Left ventricle myocardium inferior (tissue), 1 donor: ENCODE data around the gene LRRC8A. TPM values are rescaled to one million over a fixed set of nuclear protein-coding genes. Genes with fewer than 3 reads are reported as not detected.

ENCODE experiments used
- DNase-seq: peaks from one replicate; pipeline ENCODE4 v3.0.0-alpha.2; 2020
- H3K27ac ChIP-seq: fragments of 200-600 bp; replicated peaks from 2 replicates; pipeline ENCODE4 v1.8.0; 2021
- H3K27me3 ChIP-seq: fragments of 200-600 bp; 2 replicates; pipeline ENCODE4 v1.8.0; 2021; ENCODE audit warnings: low read depth
- H3K36me3 ChIP-seq: fragments of 200-600 bp; 2 replicates; pipeline ENCODE4 v1.8.0; 2021
- H3K4me1 ChIP-seq: fragments of 200-600 bp; 2 replicates; pipeline ENCODE4 v1.8.0; 2021
- H3K4me3 ChIP-seq: fragments of 200-600 bp; 2 replicates; pipeline ENCODE4 v1.8.0; 2021; ENCODE audit warnings: mild to moderate bottlenecking, moderate library complexity
- H3K9me3 ChIP-seq: fragments of 200-600 bp; replicated peaks from 2 replicates; pipeline ENCODE4 v1.8.0; 2021
- intact Hi-C: fragments of 100-400 bp; cut with micrococcal nuclease; formaldehyde crosslinking; loops from one replicate; pipeline ENCODE4 v1.11.0; 2022
- total RNA-seq: library from RNA; stranded (reverse); fragmentation: NEBNext Ultra II Directional; extraction: Animal tissue kit (Norgen Biotek cat#: 25700); gene quantifications from one replicate; pipeline ENCODE4 v1.2.1, GENCODE V29; 2021
- TF ChIP-seq, protein P1 (sequence below): fragments of 200-600 bp; IDR thresholded peaks from 2 replicates; pipeline ENCODE4 v1.8.0; 2021; ENCODE audit warnings: antibody characterized with exemption, mild to moderate bottlenecking, borderline replicate concordance
- donor health status: DM: no; HTN: yes; CAD: no; lungs with severe emphysema.

LRRC8A gene
- total RNA-seq, 1 donor from 2014 or later: 19.8 TPM

DNA sequence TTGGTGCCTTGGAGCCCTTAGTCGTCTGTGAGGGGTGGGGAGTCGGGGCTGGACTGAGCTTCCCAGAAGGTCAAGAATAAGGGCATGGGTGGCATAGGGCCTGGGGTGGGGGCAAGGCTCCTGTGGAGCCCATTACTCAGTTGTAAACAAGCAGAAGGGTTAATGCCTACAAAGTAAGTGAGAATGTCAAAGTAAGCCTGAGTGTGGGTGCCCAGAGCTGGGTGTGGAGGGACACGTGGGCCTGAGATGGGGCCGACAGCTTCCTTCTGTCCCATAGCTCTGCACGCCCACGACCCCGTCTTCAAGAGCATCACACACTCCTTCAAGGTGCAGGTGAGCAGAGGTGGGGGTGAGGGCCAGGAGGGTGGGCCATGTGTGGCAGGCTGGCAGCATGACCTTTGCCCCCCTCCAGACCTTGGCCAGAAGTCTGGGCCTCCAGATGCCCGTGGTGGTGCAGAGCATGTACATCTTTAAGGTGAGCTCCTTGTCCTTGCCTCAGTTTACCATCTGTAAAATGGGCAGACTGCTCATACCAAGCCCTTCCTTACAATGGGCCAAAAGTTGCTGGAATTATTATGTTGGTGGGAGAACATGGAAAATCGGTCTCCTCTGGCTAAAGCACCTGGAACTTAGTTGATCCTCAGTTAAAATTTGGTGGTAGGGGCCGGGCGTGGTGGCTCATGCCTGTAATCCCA lies 54.4 kb downstream of the LRRC8A start:
- intact Hi-C loops: no loop called here
- no peak overlapping the region for H3K27ac ChIP-seq
- no peak overlapping the region for H3K4me3 ChIP-seq
- H3K27me3 ChIP-seq: no peaks in the 10 kb centered on the region
- no peaks in the 10 kb centered on the region for H3K9me3 ChIP-seq
- H3K36me3 ChIP-seq: peaks cover 14% of the 10 kb centered on the region
- peaks cover 14% of the 10 kb centered on the region for H3K4me1 ChIP-seq
- TF ChIP-seq, protein P1, sequence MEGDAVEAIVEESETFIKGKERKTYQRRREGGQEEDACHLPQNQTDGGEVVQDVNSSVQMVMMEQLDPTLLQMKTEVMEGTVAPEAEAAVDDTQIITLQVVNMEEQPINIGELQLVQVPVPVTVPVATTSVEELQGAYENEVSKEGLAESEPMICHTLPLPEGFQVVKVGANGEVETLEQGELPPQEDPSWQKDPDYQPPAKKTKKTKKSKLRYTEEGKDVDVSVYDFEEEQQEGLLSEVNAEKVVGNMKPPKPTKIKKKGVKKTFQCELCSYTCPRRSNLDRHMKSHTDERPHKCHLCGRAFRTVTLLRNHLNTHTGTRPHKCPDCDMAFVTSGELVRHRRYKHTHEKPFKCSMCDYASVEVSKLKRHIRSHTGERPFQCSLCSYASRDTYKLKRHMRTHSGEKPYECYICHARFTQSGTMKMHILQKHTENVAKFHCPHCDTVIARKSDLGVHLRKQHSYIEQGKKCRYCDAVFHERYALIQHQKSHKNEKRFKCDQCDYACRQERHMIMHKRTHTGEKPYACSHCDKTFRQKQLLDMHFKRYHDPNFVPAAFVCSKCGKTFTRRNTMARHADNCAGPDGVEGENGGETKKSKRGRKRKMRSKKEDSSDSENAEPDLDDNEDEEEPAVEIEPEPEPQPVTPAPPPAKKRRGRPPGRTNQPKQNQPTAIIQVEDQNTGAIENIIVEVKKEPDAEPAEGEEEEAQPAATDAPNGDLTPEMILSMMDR: no peak
- DNase-seq: no peak

DNA sequence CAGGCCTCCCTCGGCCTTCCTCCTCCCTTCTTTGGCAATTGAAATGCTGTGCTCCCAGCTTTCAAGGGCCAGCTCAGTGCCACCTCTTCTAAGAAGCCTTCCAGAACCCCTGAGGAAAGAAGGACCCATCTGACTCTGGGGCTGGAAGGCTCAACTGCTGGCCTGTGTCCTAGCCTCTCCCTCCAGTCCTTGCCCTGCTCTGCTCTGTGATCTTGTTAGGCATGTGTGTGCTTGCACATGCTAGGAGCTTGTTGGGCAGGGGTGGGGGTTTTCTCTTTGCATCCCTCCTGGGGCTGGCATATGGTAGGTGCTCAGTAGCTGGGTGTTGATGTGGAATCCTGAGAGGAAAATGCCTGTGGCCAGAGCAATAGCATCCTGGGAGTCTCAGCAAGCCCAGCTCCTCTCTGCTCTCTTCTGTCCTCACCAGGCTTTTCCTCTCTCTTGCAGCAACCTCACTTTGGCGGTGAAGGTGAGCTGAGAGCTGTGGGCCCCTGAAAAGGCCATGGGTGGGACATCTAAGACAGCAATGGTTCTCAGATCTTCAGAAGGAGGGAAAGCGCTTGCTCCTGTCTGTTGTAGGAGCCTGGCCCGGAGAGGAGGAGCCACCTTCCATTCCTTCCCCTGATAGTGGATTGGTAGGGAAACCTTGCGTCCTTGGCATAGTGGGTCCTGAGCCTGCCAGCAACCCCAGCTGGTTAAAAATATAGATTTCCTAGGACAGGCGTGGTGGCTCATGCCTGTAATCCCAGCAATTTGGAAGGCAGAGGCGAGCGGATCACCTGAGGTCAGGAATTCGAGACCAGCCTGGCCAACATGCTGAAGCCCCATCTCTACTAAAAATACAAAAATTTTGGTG lies 55.6 kb downstream of the LRRC8A start:
- H3K9me3 ChIP-seq: no peaks in the 10 kb centered on the region
- H3K36me3 ChIP-seq: peaks cover 19% of the 10 kb centered on the region
- H3K4me1 ChIP-seq: peaks cover 26% of the 10 kb centered on the region
- H3K27ac ChIP-seq: no peak overlapping the region
- intact Hi-C loops: no loop called here
- TF ChIP-seq, protein P1: no peak
- H3K27me3 ChIP-seq: no peaks in the 10 kb centered on the region
- no peak for DNase-seq
- H3K4me3 ChIP-seq: no peak overlapping the region

DNA sequence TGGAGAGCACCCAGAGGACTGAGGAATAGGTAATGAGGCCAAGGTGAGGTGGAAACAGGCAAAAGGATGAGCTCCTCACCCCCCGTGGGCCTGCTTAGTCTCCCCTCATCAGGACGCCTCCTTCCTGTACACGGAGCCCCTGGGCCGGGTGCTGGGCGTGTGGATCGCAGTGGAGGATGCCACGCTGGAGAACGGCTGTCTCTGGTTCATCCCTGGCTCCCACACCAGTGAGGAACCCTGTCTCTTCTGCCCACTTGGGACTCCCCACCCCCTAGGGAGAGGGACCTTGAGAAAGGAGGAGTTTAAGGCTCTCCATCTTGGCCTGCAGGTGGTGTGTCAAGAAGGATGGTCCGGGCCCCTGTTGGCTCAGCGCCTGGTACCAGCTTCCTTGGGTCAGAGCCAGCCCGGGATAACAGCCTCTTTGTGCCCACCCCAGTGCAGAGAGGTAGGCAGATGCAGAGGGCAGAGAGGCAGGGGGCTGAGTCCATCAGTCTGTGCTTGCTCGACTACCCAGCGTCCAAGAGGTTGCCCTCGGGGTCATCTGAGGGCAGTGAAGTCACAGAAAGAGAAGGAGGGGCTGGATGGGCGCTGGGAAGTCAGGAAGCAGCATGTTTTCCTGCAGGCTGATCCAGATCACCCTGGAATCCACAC lies 58.5 kb downstream of the LRRC8A start:
- Histone ChIP-seq H3K36me3 (peaks cover 15% of the 10 kb centered on the region), H3K9me3 (no peaks in the 10 kb centered on the region), H3K4me1 (peaks cover 48% of the 10 kb centered on the region), H3K4me3 (no peak overlapping the region), H3K27ac (peak overlapping the region; percentile 63), H3K27me3 (no peaks in the 10 kb centered on the region)
- intact Hi-C loops: no loop called here
- DNase-seq: no peak
- TF ChIP-seq, protein P1: no peak

DNA sequence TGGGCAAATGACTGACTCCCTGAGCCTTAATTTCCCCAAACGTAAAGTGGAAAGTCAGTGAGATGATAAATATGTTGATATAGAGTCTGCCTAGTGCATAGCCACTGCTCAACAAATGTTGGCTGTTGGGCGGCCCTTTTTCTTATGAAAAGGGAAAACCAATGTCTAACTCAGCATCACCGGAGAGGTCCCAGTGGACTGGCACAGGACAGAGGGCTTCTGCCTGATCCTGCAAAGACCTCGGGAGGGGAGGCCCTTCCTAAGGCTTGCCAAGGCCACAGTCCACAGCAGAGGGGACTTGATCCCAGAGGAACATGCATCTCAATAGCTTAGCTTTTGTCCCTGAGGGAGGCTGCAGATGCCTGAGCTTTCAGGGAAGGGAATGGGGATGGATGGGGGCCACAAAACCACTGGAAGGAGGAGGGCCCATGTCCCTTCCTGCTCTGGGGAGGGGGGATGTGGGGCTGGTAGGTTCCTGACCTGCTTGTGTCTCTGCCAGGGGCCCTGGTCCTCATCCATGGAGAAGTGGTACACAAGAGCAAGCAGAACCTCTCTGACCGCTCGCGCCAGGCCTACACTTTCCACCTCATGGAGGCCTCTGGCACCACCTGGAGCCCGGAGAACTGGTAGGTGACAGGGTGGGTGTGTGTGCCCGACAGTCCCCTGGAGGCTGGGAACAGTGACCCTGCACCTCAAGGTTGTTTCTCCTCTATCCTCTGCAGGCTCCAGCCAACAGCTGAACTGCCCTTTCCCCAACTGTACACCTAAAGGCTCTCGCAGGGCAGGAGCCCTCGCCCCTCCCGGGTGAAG lies 59.2 kb downstream of the LRRC8A start:
- intact Hi-C loops: no loop called here
- DNase-seq: no peak
- Histone ChIP-seq H3K27me3 (no peaks in the 10 kb centered on the region), H3K9me3 (no peaks in the 10 kb centered on the region), H3K27ac (peak overlapping the region; percentile 63), H3K4me1 (peaks cover 56% of the 10 kb centered on the region), H3K36me3 (peaks cover 21% of the 10 kb centered on the region), H3K4me3 (no peak overlapping the region)
- TF ChIP-seq, protein P1: no peak
